Esophagus squamous epithelium (tissue), 4 donors: ENCODE results near the gene AFF3.

Source experiments
- POLR2A ChIP-seq, 4 donors: fragments of 450-650 bp; IDR thresholded peaks; one replicate each; pipeline ENCODE4 v1.6.1; 2017; ENCODE audit warnings: antibody characterized with exemption in 4 of 4, mild to moderate bottlenecking in 4 of 4, moderate library complexity in 3 of 4
- TF ChIP-seq, protein P1 (sequence below), 6 experiments: fragments of 450-650 bp in 4 of 6; fragments of 200-600 bp in 2 of 6; sonication (generic) in 2 of 6; IDR thresholded peaks; one replicate each; pipeline ENCODE4 v1.5.1; 2016 to 2019; ENCODE audit warnings: antibody characterized with exemption in 6 of 6, mild to moderate bottlenecking in 4 of 6, moderate library complexity in 4 of 6

DNA sequence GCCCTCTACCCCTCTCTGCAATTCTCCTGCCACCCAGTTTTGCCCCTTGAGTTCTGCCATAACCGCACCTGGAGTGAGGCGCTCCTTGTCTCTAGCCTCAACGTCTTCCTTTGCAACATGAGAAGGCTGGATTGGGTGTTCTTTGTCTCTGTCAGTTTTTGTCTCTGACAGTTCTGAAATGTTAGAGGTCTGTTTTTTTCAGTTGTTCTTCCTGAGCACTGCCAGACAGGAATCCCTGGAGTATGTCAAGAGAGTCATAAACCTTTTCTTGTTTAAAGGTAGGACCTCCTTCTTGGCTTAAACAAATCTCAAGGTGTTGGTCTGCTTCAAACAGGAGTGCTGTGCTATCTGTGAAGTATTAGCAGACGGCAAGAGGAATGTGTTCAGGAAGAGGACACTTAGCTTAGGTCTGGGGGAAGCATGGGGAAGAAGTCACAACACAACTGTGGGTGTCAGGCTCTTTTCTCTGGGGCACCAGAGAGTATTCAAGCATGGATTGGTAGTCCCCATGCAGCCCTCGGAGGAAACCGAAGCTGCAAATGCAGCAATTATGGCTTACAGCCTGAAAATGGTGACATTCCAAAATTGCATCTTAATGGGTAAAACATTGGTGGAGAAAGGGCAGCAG lies 32.3 kb downstream of the AFF3 start:
- TF ChIP-seq, protein P1, sequence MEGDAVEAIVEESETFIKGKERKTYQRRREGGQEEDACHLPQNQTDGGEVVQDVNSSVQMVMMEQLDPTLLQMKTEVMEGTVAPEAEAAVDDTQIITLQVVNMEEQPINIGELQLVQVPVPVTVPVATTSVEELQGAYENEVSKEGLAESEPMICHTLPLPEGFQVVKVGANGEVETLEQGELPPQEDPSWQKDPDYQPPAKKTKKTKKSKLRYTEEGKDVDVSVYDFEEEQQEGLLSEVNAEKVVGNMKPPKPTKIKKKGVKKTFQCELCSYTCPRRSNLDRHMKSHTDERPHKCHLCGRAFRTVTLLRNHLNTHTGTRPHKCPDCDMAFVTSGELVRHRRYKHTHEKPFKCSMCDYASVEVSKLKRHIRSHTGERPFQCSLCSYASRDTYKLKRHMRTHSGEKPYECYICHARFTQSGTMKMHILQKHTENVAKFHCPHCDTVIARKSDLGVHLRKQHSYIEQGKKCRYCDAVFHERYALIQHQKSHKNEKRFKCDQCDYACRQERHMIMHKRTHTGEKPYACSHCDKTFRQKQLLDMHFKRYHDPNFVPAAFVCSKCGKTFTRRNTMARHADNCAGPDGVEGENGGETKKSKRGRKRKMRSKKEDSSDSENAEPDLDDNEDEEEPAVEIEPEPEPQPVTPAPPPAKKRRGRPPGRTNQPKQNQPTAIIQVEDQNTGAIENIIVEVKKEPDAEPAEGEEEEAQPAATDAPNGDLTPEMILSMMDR (IDR thresholded peaks at IDR 0.05), result no peak
- TF ChIP-seq POLR2A (IDR thresholded peaks at IDR 0.05), result no peak
